Activated T-helper 2 cell treated with anti-CD3 and anti-CD28 coated beads, Interferon-gamma antibody, Interleukin-2, Interleukin-4, amounts not matched to agents 10 μg/mL and 5 μg/mL and 100 μg/mL, durations not matched to agents 14 hours and 24 hours and 36 hours (primary cell): Measurements from ENCODE around the gene CASP10. TPM values are rescaled to one million over a fixed set of nuclear protein-coding genes. Genes with fewer than 3 reads are reported as not detected.

Experiments
- total RNA-seq: library from RNA; stranded (reverse); gene quantifications from 2 replicates; pipeline ENCODE4 v1.2.3, GENCODE V29; 2022

CASP10 gene
- total RNA-seq, 1 donor from 2014 or later: 14.3 TPM

Other genes starting within 250 kb of the CASP10 start
- gene ORC2, start 219.5 kb upstream of the CASP10 start, total RNA-seq: 50.7 and 62.9 TPM in 2 replicates
- gene HYCC2, start 111.5 kb upstream of the CASP10 start, total RNA-seq: 20.1 and 23.8 TPM in 2 replicates
- 123 and 125 TPM in 2 replicates for gene NDUFB3, start 111.1 kb upstream of the CASP10 start, total RNA-seq
- gene CFLAR, start 67.0 kb upstream of the CASP10 start, total RNA-seq: 255 and 268 TPM in 2 replicates
- gene CASP8, start 77.4 kb downstream of the CASP10 start, total RNA-seq: 43.5 and 44.1 TPM in 2 replicates
- 0.84 and 1.6 TPM in 2 replicates for gene FLACC1, start 174.2 kb downstream of the CASP10 start, total RNA-seq